ENCODE data around the gene LRRC28. TPM values are rescaled to one million over a fixed set of nuclear protein-coding genes. Genes with fewer than 3 reads are reported as not detected.

The LRRC28 gene
- total RNA-seq, 2 experiments from 2014 or later, result 12.5 to 14.4 TPM

- ChIA-PET POLR2A (interaction anchor here (0.7 to 1.3 kb wide), 4 partner anchors 18 to 25 kb away, joined by 3 to 4 read pairs (median 4); no protein-coding TSS in a partner anchor), CTCF (no interaction called here)
- Histone ChIP-seq H3K4me1 (ENCODE audit: insufficient read depth, low read length) (peaks cover 47% of the 10 kb centered on the region), H3K27me3 (ENCODE audit: control insufficient read depth in 1 of 2, insufficient read depth in 2 of 2, low read length in 2 of 2) (no peaks in the 10 kb centered on the region), H3K36me3 (ENCODE audit: insufficient read depth, low read length) (no peaks in the 10 kb centered on the region), H3K9me3 (ENCODE audit: control insufficient read depth in 1 of 2, insufficient read depth in 1 of 2, low read length in 2 of 2) (no peaks in the 10 kb centered on the region), H3K4me3 (ENCODE audit: low read length) (no peak overlapping the region), H3K27ac (ENCODE audit: low read depth in 1 of 2, low read length in 2 of 2) (peak overlapping the region; percentile 69 to 74)
- DNase-seq, result peak in 2 of 14 experiments; percentile 10 to 34
- peak overlapping the region; percentile 25 for H3K4me3 Mint-ChIP-seq
- no peak for ATAC-seq (ENCODE audit: poor library complexity)
- H3K27ac Mint-ChIP-seq, result peak overlapping the region; percentile 97
- no peak for TF ChIP-seq CTCF (IDR thresholded peaks at IDR 0.05)
- H3K27me3 Mint-ChIP-seq, result no peaks in the 10 kb centered on the region
- intact Hi-C loops (cut with DNase I, micrococcal nuclease), result loop anchor here in 1 of 2 experiments (2.0 kb wide), 1 partner anchor 19 kb away; no protein-coding TSS in a partner anchor
- peaks cover 60% of the 10 kb centered on the region for H3K4me1 Mint-ChIP-seq (ENCODE audit: low read depth)
- no peaks in the 10 kb centered on the region for H3K36me3 Mint-ChIP-seq (ENCODE audit: low read depth)
- peaks cover 4% of the 10 kb centered on the region for H3K9me3 Mint-ChIP-seq
Measured at GRCh38 chr15:99425657-99426301, 174.5 kb downstream of the LRRC28 start.

- intact Hi-C loops (cut with DNase I, micrococcal nuclease), result no loop called here
- Histone ChIP-seq H3K27ac (ENCODE audit: low read depth in 1 of 2, low read length in 2 of 2) (no peak overlapping the region), H3K4me3 (ENCODE audit: low read length) (no peak overlapping the region), H3K36me3 (ENCODE audit: insufficient read depth, low read length) (no peaks in the 10 kb centered on the region), H3K4me1 (ENCODE audit: insufficient read depth, low read length) (peaks cover 42% of the 10 kb centered on the region), H3K27me3 (ENCODE audit: control insufficient read depth in 1 of 2, insufficient read depth in 2 of 2, low read length in 2 of 2) (no peaks in the 10 kb centered on the region), H3K9me3 (ENCODE audit: control insufficient read depth in 1 of 2, insufficient read depth in 1 of 2, low read length in 2 of 2) (no peaks in the 10 kb centered on the region)
- CTCF ChIA-PET, result no interaction called here
- no peak for ATAC-seq (ENCODE audit: poor library complexity)
- no peaks in the 10 kb centered on the region for H3K9me3 Mint-ChIP-seq
- H3K36me3 Mint-ChIP-seq (ENCODE audit: low read depth), result no peaks in the 10 kb centered on the region
- DNase-seq, result peak in 1 of 14 experiments; percentile 21
- peaks cover 58% of the 10 kb centered on the region for H3K4me1 Mint-ChIP-seq (ENCODE audit: low read depth)
- no peak for TF ChIP-seq CTCF (IDR thresholded peaks at IDR 0.05)
- peak overlapping the region; percentile 97 for H3K27ac Mint-ChIP-seq
- POLR2A ChIA-PET, result interaction anchor here (0.7 to 1.3 kb wide), 4 partner anchors 17 to 24 kb away, joined by 3 to 4 read pairs (median 4); no protein-coding TSS in a partner anchor
- H3K27me3 Mint-ChIP-seq, result no peaks in the 10 kb centered on the region
- H3K4me3 Mint-ChIP-seq, result no peak overlapping the region
Measured at GRCh38 chr15:99426431-99427105, 175.3 kb downstream of the LRRC28 start.

- ATAC-seq (ENCODE audit: poor library complexity) (no peak), DNase-seq (peak in 1 of 14 experiments; percentile 11)
- Histone ChIP-seq H3K27ac (ENCODE audit: low read depth in 1 of 2, low read length in 2 of 2) (no peak overlapping the region), H3K4me3 (ENCODE audit: low read length) (no peak overlapping the region), H3K9me3 (ENCODE audit: control insufficient read depth in 1 of 2, insufficient read depth in 1 of 2, low read length in 2 of 2) (no peaks in the 10 kb centered on the region), H3K27me3 (ENCODE audit: control insufficient read depth in 1 of 2, insufficient read depth in 2 of 2, low read length in 2 of 2) (no peaks in the 10 kb centered on the region), H3K4me1 (ENCODE audit: insufficient read depth, low read length) (peaks cover 47% of the 10 kb centered on the region), H3K36me3 (ENCODE audit: insufficient read depth, low read length) (no peaks in the 10 kb centered on the region)
- H3K27me3 Mint-ChIP-seq, result no peaks in the 10 kb centered on the region
- ChIA-PET CTCF (no interaction called here), POLR2A (interaction anchor here (0.8 kb wide), 1 partner anchor 57 kb away, joined by 3 read pairs; no protein-coding TSS in a partner anchor)
- H3K4me1 Mint-ChIP-seq (ENCODE audit: low read depth), result peaks cover 56% of the 10 kb centered on the region
- no peaks in the 10 kb centered on the region for H3K36me3 Mint-ChIP-seq (ENCODE audit: low read depth)
- H3K9me3 Mint-ChIP-seq, result no peaks in the 10 kb centered on the region
- peak overlapping the region; percentile 97 for H3K27ac Mint-ChIP-seq
- H3K4me3 Mint-ChIP-seq, result no peak overlapping the region
- intact Hi-C loops (cut with DNase I, micrococcal nuclease), result no loop called here
- no peak for TF ChIP-seq CTCF (IDR thresholded peaks at IDR 0.05)
Measured at GRCh38 chr15:99427210-99427609, 175.9 kb downstream of the LRRC28 start.
